Superior temporal gyrus (tissue), 1 donor: ENCODE measurements around the gene DUSP28.
"Not testable (repeated sequence)": the region's sequence is repeated elsewhere in the genome, so short reads cannot be mapped to it uniquely, and the experiment has no call there.

Experiments
- DNase-seq: peaks from one replicate; pipeline ENCODE4 v3.0.0-alpha.2; 2016; ENCODE audit errors: extremely low spot score

Gene DUSP28

GRCh38 chr2:240560084-240560479, at the start of gene DUSP28:
DUSP28 (plus strand) TSS chr2:240560357; CDS start chr2:240560685, 328 bp downstream.
- DNase-seq = peak; percentile 90

- no peak for DNase-seq
Measured at GRCh38 chr2:240510513-240511210, 49.5 kb upstream of the DUSP28 start.

GRCh38 chr2:240511351-240512108, 48.6 kb upstream of the DUSP28 start:
- no peak for DNase-seq

DNA sequence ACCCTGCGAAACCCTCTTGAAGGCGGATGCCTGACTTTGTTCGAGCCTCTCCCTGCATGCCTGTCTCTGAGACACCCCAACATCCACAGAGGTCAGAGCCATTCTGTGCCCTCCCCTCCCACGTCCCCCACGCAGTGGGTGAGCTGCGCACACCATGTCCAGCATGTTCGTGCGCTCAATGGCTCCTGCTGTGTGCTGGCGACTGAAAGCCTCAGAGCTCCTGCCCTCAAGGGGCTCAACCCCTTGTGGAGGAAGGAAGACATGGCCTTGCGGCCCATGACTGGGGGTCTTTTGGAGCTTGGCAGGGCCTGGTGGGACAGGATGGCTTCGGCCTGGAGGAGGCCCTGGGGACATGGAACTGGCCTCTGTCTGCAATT, 48.1 kb upstream of the DUSP28 start:
- DNase-seq = no peak

- DNase-seq = no peak
Measured at GRCh38 chr2:240512666-240513535, 47.3 kb upstream of the DUSP28 start.

DNA sequence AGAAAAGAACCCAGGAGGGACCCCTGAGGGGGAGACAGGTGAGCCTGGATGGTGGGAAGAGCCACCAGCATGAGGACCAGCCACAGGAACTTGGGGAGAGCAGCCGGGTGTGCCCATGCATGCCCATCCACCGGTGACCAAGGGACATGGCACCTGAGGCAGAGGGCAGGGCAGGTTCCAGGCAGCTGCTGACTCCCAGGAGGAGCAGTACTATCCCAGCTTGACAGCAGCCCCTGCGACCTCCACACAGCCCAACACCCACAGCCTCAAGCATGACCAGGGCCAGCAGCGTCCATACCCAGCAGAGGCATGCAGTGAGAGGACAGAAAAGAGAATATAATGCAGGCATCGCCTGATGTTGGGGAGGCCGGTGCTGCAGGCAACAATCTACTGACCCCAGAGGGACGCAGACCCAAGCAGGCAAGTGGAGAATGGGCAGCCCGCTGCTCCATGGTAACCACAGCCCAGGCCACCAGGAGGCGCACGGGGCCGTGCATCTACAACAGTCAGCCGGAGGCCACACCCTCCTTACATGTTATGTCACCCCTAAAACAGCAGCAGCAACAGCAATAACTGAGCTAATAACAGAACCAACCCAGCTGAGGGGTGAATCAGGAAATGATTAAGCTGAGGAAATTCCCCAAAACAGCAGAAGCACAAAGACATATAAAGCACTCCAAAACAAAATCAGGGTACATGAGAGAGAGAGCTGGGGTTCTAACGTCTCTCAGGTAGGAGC, 46.4 kb upstream of the DUSP28 start:
- DNase-seq = peak; percentile 59

DNA sequence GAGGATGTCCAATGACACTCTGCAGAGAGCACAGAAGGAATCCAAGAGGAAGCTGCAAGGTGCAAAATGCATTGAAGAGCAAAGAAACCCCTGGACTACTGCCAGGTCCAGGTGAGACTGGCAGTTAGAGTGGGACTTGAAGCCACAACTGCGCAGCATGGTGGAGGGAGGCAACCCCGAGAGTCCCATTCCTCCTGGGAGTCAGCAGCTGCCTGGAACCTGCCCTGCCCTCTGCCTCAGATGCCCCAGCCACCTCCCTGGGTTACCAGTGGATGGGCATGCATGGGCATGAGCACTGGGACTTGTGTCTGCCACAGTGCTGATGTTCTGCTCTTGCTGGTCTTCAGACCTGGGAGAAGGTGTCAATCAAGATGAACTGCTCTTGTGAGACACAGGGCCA, 45.5 kb upstream of the DUSP28 start:
- DNase-seq = no peak

GRCh38 chr2:240517342-240517741, 42.8 kb upstream of the DUSP28 start:
- no peak for DNase-seq

GRCh38 chr2:240518981-240519380, 41.2 kb upstream of the DUSP28 start:
- no peak for DNase-seq

GRCh38 chr2:240519396-240520129, 40.6 kb upstream of the DUSP28 start:
- DNase-seq = no peak

DNA sequence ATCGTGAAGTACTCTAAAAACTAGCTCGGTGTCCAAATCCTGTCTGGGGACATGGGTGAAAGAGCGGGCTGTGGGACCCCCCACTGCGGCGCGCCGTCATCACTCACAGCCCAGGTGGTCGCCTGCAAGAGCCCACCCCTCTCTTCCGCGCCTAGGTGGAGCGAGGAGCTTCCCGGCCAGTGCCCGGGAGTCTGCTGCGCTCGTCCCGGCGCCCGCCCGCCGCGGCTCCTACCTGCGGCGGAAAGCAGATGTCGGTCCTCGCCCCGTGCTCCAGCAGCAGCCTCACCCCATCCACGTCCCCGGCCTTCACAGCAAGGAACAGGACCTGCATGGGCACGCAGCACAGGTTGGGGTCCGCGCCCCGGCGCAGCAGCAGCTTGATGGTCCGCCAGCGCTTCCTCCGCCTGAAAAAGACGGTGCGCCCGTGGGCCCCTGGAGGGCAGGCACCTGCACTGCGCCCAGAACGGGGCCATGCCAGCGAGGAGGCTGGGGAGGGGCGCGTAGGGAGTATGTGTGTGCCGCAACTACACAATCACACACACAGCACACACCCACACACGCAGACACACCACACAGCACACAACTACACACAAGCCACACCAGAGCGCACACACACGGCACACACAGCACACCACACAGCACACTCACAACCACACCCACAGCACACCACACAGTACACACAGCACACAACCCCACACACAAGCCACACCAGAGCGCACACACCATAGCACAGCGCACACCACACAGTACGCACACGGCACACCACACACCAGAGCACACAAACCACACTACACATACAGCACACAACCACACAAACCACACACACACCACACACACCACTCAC, 39.8 kb upstream of the DUSP28 start:
- no peak for DNase-seq

- DNase-seq = no peak
Measured at GRCh38 chr2:240520974-240521350, 39.2 kb upstream of the DUSP28 start.

- not testable (repeated sequence) for DNase-seq
Measured at GRCh38 chr2:240521885-240522284, 38.3 kb upstream of the DUSP28 start.

DNA sequence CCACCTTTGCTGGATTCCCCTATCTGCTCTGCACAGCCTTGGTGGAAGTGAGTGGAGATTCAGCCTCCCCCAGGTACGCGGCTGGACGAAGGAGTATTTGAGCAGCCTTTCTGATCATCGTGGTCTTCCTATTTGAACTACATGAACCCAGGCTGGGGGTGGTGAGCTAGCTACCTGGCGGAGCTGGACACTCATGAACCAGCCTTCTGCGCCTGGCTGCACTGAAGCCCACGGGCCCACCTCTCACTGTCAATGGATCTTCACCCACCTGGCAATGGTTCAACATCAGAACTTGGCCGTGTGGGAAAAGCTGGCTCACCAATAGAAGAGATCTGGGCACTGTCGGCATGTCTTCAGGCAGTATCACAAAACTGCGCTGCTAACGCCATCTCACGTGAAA, 37.8 kb upstream of the DUSP28 start:
- DNase-seq = no peak

DNA sequence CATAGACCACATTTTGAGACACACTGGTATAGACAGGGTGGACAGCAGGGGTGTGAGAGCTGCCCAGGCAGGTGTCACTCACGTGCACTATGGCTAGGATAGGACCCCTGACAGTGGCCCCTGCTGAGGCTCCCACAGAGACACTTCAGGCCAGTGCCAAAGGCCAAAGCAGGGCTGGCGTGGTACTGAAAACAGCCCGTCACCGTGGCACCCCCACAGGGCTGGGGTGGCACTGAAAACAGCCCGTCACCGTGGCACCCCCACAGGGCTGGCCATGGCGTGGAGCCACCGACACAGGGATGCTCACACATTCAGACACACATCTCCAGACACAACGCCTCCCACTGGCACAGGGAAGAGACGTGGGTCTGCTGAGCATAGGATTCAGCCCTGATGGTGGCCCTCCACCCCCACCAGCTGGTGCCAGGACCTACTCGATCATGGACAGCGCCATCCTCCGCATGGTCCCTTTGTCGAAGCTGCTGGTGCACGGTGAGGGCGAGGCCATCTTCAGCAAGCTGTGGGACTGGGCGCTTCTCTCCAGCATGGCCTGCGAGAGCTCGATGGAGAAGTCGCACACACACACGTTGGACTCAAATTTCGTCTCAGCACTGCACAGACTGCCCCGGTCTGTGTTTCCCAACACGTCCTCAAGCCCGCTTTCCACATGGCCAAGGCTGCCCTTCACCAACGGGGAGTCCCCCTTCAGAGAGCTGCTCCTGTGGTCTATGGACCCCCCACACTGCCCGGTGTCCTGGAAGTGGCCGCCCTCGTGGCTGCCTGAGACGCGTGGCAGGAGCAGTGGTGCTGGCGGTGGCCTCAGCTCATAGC, 36.5 kb upstream of the DUSP28 start:
- DNase-seq = no peak

GRCh38 chr2:240524963-240525718, 35.0 kb upstream of the DUSP28 start:
- DNase-seq = no peak

DNA sequence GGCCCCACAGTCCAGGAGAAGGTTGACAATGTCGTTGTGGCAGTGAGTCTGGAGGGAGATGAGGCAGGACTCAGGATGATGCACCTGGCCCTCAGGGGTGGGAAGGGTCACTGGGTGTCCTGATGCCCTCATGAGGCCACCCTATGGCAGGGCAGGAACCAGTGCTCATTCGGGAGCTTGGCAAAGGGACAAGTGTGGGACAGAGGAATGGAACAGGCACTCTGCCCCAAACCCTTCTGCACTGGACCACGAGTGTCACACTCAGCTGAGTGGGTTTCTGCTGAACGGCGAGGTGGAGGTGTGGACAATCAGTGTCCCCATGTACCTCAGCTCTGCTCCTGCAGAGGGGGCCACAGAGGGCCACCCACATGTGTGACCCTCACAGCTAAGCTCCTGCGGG, 34.4 kb upstream of the DUSP28 start:
- no peak for DNase-seq

GRCh38 chr2:240526521-240526920, 33.6 kb upstream of the DUSP28 start:
- no peak for DNase-seq
